ENCODE results near the gene TMEM256.

The TMEM256 gene

GRCh38 chr17:7403977-7404736 is at the start of gene TMEM256:
TSS of gene TMEM256 (minus strand) at chr17:7404097. CDS start at chr17:7404084, 13 bp downstream.
- DNase-seq, result peak; percentile 100

GRCh38 chr17:7448461-7448860 is 44.6 kb upstream of the TMEM256 start:
- no peak for DNase-seq

GRCh38 chr17:7445619-7445968 is 41.7 kb upstream of the TMEM256 start:
- no peak for DNase-seq

GRCh38 chr17:7444682-7445618 is 41.1 kb upstream of the TMEM256 start, which contains the start of gene CHRNB1:
TSS of gene CHRNB1 (plus strand) at chr17:7445061. CDS start at chr17:7445128, 67 bp downstream.
- peak; percentile 56 for DNase-seq

GRCh38 chr17:7443499-7444485 is 39.9 kb upstream of the TMEM256 start:
- peak; percentile 44 for DNase-seq

- no peak for DNase-seq
Measured at GRCh38 chr17:7442142-7442541, 38.2 kb upstream of the TMEM256 start.

GRCh38 chr17:7441266-7441665 is 37.4 kb upstream of the TMEM256 start:
- no peak for DNase-seq

DNA sequence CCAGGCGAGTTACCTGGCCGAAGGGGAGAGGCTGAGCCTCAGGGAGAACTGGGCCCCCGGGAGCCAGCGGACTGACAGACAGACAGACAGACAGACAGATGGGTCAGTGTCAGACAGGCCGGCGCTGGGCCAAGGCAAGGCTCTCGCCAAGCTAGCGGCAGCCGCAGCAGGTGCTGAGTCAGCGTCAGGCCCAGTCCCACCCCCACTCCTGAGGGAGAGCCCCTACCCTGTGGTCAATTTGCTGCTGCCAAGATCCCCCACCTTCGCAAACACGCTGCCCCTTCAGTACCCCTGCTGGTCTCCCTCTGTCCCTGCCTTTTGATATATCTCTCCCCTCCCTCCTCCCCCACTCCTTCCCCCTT is 36.9 kb upstream of the TMEM256 start:
- DNase-seq, result peak; percentile 36

DNA sequence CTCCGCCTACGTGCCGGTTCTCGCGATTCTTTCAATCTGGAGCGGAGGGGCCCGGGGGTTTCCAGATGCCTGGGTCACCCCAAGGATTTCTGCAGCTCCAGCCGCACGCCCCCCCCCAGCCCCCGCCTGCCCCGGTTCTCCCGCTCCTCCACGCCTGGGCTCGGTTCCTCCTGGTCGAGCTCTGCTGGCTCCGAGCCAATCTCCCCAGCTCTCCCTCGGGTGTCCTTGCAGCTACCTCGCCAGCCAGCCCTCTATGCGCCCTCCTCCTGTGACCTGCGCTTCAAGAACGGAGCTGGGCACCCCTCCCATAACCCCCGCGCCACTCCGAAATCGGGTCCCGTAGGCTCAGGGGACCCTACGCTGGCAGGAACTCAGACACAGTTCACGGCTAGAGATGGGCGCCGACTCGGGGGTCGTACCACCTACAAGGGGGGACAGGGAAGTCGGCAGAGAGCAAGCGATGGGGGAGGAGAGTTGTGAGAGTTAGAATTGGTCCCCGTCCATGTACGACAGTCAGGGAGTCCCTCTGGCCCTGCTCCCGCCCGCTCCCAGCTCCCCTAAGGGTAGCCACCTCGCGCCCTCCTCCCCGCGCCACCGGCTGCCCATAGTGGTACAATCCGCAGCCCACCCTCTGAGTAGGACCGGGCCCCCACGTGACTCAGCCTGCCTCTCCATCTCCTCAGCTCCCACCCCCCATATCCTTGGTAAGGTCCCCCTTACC is 36.4 kb upstream of the TMEM256 start:
- peak; percentile 61 for DNase-seq

DNA sequence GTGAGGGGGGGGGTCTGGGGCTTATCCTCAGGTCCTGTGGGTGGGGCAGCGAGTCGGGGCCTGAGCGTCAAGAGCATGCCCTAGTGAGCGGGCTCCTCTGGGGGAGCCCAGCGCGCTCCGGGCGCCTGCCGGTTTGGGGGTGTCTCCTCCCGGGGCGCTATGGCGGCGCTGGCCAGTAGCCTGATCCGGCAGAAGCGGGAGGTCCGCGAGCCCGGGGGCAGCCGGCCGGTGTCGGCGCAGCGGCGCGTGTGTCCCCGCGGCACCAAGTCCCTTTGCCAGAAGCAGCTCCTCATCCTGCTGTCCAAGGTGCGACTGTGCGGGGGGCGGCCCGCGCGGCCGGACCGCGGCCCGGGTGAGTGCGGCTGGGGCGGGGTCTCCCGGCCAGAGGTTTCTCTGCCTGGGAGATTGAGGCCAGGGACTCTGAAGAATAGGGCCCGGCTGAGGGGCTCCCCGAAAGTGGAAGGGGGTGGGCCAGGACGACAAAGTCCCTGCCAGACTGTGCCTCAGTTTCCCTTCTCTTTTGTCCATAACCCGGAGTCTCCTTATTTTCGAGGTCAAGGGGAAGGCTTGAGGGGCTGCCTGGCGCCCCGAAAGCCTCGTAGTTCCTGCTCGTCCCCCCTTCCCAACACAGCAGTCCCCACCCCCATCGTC is 35.7 kb upstream of the TMEM256 start, which contains the start of gene FGF11:
TSS of gene FGF11 (plus strand) at position 51 of the 651 bp plus-strand sequence. CDS start at position 160, 109 bp downstream.
- DNase-seq, result no peak

GRCh38 chr17:7438656-7439460 is 35.0 kb upstream of the TMEM256 start:
- no peak for DNase-seq

DNA sequence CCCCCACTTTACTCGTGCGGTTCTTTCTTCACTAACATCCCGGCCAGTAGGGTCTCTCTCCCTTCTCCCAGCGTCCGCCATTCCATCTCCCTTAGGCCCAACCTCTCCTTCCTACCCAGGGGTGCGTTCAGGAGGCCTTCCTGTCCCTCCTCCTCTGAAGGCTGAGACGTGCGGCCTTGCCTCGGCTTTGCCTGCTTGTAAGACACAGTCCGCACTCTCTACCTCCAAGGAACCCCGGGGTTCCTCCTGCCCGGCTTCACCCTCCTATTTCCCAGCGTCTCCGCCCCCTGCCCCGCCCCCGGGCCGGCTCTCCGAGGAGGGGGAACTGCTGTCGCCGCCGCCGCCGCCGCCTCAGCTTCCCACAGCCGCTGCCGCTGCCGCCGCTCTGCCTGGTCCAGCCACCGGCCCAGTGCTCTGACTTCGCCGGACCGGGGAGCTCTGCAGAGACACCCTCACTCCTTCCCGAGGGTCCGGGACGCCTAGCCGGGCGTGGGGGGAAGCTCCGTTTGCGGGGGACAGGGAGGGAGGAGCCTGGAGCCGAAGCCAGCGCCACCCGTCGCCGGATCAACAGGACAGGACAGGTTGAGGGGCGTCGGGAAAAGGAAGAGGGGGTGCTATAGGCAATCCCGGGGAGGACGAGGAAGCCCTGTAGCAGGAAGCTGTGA is 34.2 kb upstream of the TMEM256 start:
- peak; percentile 44 for DNase-seq

DNA sequence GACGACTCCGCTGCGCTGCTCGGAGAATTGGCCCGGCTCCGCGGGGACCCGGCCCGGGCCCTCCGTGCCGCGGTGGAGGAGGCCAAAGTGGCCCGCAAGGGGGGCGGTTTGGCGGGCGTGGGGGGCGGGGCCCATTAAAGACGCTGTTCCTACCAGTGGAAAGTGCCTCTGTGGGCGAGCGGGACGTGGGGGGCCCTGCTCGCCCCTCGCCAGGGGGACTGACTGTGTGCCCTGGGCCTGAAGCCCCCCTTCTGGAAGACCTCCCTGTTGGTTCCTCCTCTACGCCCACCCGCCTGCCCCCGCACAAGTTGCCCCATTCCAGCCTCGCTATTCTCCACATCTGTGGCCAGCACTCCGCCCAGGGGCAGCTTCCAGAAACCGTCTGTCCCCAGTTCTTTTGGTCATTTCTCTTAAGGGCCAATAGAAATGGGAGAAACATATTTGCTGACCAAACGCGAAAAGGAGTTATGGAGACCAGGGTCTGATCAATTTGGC is 33.5 kb upstream of the TMEM256 start:
- no peak for DNase-seq

DNA sequence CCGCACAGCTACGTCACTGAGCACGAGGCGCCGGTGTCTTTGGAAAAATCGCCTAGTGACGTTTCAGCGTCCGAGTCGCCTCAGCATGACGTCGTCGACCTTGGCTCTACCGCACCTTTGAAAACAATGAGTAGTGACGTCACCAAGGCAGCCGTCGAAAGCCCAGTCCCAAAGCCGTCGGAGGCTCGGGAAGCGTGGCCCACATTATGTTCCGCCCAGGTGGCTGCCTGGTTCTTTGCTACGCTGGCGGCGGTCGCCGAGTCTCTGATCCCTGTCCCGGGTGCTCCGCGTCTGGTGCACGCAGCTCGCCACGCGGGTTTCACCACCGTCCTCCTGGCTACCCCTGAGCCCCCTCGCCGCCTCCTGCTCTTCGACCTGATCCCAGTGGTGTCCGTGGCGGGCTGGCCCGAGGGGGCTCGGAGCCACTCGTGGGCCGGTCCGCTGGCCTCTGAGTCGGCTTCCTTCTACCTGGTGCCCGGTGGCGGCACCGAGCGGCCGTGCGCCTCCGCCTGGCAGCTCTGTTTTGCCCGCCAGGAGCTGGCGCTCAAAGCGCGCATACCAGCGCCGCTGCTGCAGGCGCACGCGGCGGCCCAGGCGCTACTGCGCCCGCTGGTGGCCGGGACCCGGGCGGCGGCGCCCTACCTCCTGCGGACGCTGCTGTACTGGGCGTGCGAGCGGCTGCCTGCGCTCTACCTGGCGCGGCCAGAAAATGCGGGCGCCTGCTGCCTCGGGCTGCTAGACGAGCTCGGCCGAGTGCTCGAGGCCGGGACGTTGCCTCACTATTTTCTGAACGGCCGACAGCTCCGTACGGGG is 32.9 kb upstream of the TMEM256 start:
- DNase-seq, result peak; percentile 80

GRCh38 chr17:7435676-7436555 is 32.0 kb upstream of the TMEM256 start:
- peak; percentile 49 for DNase-seq

DNA sequence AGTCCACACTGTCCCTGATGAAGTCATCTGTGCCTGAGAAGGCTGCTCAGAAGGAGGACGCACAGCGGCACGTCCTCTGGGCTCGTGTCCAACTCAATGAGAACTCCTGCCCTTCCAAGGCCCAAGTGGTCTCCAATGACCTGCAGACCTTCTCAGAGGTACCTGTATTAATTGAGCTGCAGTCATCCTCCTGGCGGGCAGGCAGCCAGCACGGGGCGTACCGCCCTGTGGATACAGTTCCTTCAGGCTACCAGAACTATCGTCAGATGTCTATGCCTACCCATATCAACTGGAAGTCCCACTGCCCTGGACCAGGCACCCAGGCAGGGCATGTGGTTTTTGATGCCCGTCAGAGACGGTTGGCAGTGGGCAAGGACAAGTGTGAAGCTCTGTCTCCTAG is 28.4 kb upstream of the TMEM256 start:
- DNase-seq, result no peak

DNA sequence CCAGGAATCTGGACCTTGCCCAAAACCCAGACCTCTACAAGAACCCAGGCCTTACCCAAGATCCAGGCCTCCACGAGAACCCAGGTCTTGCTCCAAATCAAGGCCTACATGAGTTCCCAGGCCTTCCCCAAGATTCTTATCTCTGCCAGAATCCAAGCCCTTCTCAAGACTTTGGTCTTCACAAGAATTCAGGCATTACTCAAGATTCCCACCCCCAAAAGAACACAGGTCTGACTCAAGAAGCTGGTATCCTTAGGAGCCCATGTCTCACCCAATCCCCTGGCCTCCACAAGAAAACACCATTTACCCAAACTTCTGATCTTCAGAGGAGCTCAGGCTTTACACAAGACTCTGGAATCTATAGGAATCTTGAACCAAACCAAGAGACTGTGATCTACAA is 27.3 kb upstream of the TMEM256 start:
- no peak for DNase-seq

- DNase-seq, result no peak
Measured at GRCh38 chr17:7429722-7430121, 25.8 kb upstream of the TMEM256 start.

All from EL (cell line).